Erythroblast (primary cell): Measurements from ENCODE around the gene ZNF484.

Experiments used
- GATA1 ChIP-seq: IDR thresholded peaks from 2 replicates; pipeline ENCODE4 v1.6.1; 2011; ENCODE audit warnings: low read depth, mild to moderate bottlenecking, control low read depth, low read length, moderate library complexity
- POLR2A ChIP-seq: IDR thresholded peaks from 2 replicates; pipeline ENCODE4 v1.6.1; 2011; ENCODE audit warnings: mild to moderate bottlenecking, low read length

DNA sequence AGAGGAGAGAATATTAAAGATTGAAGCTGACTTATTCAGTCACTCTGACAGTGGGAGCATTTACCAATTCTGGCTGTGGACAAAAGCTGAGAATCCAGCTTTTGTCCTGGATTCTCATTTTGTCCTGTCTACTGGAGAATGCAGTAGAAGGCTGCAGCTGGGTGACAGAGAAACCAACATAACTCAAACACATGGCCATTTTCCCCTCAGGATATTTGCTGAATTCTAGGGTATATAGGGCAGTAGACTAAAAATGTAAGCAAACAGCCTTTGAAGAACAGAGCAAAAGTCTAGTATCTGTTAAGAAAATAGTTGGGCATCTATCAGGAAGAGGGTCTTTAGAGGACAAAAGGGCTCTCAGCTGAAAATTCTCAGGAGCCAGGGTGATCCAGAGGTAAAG lies 20.6 kb downstream of the ZNF484 start:
- TF ChIP-seq POLR2A (no peak), GATA1 (no peak)
